KMS-11 (cell line): ENCODE results near the gene CCDC185.

ENCODE experiments used
- H2AFZ ChIP-seq: fragments of 200-600 bp; sonication (generic); 2 replicates; pipeline ENCODE4 v1.6.1; 2016; ENCODE audit warnings: antibody characterized with exemption, mixed run types, low read depth
- H3K27ac ChIP-seq: fragments of 200-600 bp; sonication (generic); 2 replicates; pipeline ENCODE4 v1.6.1; 2016; ENCODE audit warnings: mild to moderate bottlenecking, mixed run types
- H3K27me3 ChIP-seq: fragments of 200-600 bp; sonication (generic); 2 replicates; pipeline ENCODE4 v1.6.1; 2017; ENCODE audit warnings: mild to moderate bottlenecking, low read depth, mixed run types, moderate library complexity; ENCODE audit not compliant: insufficient read depth
- H3K36me3 ChIP-seq: fragments of 200-600 bp; sonication (generic); 2 replicates; pipeline ENCODE4 v1.6.1; 2017; ENCODE audit warnings: mild to moderate bottlenecking, mixed run types; ENCODE audit not compliant: insufficient read depth
- H3K4me1 ChIP-seq: fragments of 200-600 bp; sonication (generic); 2 replicates; pipeline ENCODE4 v1.6.1; 2016; ENCODE audit warnings: mild to moderate bottlenecking, low read depth, mixed run types; ENCODE audit not compliant: poor library complexity, severe bottlenecking
- H3K4me2 ChIP-seq: fragments of 200-600 bp; sonication (generic); 2 replicates; pipeline ENCODE4 v1.7.0; 2016; ENCODE audit warnings: mild to moderate bottlenecking, mixed run types
- H3K4me3 ChIP-seq: fragments of 200-600 bp; sonication (generic); IDR thresholded peaks from 2 replicates; pipeline ENCODE4 v1.6.1; 2017; ENCODE audit warnings: low read depth, low read length, mixed read lengths; ENCODE audit not compliant: insufficient read depth
- H3K79me2 ChIP-seq: fragments of 200-600 bp; sonication (generic); 2 replicates; pipeline ENCODE4 v1.6.1; 2016; ENCODE audit warnings: low read depth, mixed run types; ENCODE audit not compliant: insufficient read depth
- H3K9ac ChIP-seq: fragments of 200-600 bp; sonication (generic); 2 replicates; pipeline ENCODE4 v1.6.1; 2016; ENCODE audit warnings: mild to moderate bottlenecking, mixed run types
- H4K20me1 ChIP-seq: fragments of 200-600 bp; sonication (generic); 2 replicates; pipeline ENCODE4 v1.6.1; 2016; ENCODE audit warnings: mild to moderate bottlenecking, mixed run types; ENCODE audit not compliant: insufficient read depth
- TF ChIP-seq, protein P1 (sequence below): fragments of 200-600 bp; sonication (generic); conservative IDR thresholded peaks from 2 replicates; pipeline ENCODE4 v1.6.1; 2017; ENCODE audit warnings: low read depth, mild to moderate bottlenecking, antibody characterized with exemption, low read length, moderate library complexity, mixed read lengths

CCDC185 gene

GRCh38 chr1:223426936-223427335, 33.7 kb downstream of the CCDC185 start:
- no peak overlapping the region for H3K27ac ChIP-seq
- H3K27me3 ChIP-seq, result no peaks in the 10 kb centered on the region
- H2AFZ ChIP-seq, result no peak overlapping the region
- H3K4me3 ChIP-seq, result no peak overlapping the region
- H3K36me3 ChIP-seq, result no peaks in the 10 kb centered on the region
- H3K9ac ChIP-seq, result no peak overlapping the region
- no peaks in the 10 kb centered on the region for H4K20me1 ChIP-seq
- peaks cover 8% of the 10 kb centered on the region for H3K4me1 ChIP-seq
- TF ChIP-seq, protein P1, sequence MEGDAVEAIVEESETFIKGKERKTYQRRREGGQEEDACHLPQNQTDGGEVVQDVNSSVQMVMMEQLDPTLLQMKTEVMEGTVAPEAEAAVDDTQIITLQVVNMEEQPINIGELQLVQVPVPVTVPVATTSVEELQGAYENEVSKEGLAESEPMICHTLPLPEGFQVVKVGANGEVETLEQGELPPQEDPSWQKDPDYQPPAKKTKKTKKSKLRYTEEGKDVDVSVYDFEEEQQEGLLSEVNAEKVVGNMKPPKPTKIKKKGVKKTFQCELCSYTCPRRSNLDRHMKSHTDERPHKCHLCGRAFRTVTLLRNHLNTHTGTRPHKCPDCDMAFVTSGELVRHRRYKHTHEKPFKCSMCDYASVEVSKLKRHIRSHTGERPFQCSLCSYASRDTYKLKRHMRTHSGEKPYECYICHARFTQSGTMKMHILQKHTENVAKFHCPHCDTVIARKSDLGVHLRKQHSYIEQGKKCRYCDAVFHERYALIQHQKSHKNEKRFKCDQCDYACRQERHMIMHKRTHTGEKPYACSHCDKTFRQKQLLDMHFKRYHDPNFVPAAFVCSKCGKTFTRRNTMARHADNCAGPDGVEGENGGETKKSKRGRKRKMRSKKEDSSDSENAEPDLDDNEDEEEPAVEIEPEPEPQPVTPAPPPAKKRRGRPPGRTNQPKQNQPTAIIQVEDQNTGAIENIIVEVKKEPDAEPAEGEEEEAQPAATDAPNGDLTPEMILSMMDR, result no peak
- H3K79me2 ChIP-seq, result no peaks in the 10 kb centered on the region
- no peak overlapping the region for H3K4me2 ChIP-seq

DNA sequence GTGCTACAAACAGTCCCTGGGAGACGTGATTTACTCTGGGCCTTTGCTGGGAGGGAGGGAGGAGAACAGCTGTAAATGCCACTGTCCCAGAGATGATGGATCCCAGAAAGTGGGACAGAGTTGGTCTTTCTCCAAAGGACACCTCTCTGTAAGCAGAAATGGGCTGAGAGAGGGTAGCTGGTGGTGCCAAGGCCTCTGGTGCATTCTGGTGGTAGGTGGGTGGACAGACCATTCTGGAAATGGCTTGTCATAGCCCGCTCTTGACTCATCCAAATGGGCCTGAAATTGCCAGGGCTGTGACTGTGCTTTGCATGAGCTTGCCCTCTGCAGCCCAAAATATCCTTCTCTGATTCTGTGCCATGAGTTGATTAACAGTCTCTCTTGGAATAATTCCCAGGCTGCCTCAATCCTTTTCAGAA, 36.1 kb downstream of the CCDC185 start:
- no peak overlapping the region for H3K27ac ChIP-seq
- H3K4me3 ChIP-seq, result no peak overlapping the region
- H3K79me2 ChIP-seq, result no peaks in the 10 kb centered on the region
- H4K20me1 ChIP-seq, result no peaks in the 10 kb centered on the region
- no peaks in the 10 kb centered on the region for H3K4me1 ChIP-seq
- no peak overlapping the region for H2AFZ ChIP-seq
- no peaks in the 10 kb centered on the region for H3K36me3 ChIP-seq
- H3K27me3 ChIP-seq, result no peaks in the 10 kb centered on the region
- no peak overlapping the region for H3K4me2 ChIP-seq
- no peak overlapping the region for H3K9ac ChIP-seq
- TF ChIP-seq, protein P1, result no peak

- H2AFZ ChIP-seq, result no peak overlapping the region
- no peak overlapping the region for H3K27ac ChIP-seq
These were observed 36.6 kb downstream of the CCDC185 start for GRCh38 chr1:223429821-223430220.

GRCh38 chr1:223430236-223430635, 37.0 kb downstream of the CCDC185 start:
- Histone ChIP-seq H4K20me1 (no peaks in the 10 kb centered on the region), H3K79me2 (no peaks in the 10 kb centered on the region), H3K27ac (no peak overlapping the region), H3K27me3 (no peaks in the 10 kb centered on the region), H3K9ac (no peak overlapping the region), H3K4me2 (no peak overlapping the region), H3K4me1 (no peaks in the 10 kb centered on the region), H3K36me3 (no peaks in the 10 kb centered on the region), H3K4me3 (no peak overlapping the region), H2AFZ (no peak overlapping the region)
- TF ChIP-seq, protein P1, result no peak

More at GRCh38 chr1:223429821-223430220, 36.6 kb downstream of the CCDC185 start:
- H3K4me3 ChIP-seq, result no peak overlapping the region
- no peaks in the 10 kb centered on the region for H4K20me1 ChIP-seq
- TF ChIP-seq, protein P1, result no peak
- no peaks in the 10 kb centered on the region for H3K27me3 ChIP-seq
- no peaks in the 10 kb centered on the region for H3K36me3 ChIP-seq
- no peak overlapping the region for H3K9ac ChIP-seq
- no peaks in the 10 kb centered on the region for H3K4me1 ChIP-seq
- no peaks in the 10 kb centered on the region for H3K79me2 ChIP-seq
- no peak overlapping the region for H3K4me2 ChIP-seq
